ENCODE data around the gene ARPC1A.
"Not testable (repeated sequence)": the region's sequence is repeated elsewhere in the genome, so short reads cannot be mapped to it uniquely, and the experiment has no call there.

Gene ARPC1A

DNA sequence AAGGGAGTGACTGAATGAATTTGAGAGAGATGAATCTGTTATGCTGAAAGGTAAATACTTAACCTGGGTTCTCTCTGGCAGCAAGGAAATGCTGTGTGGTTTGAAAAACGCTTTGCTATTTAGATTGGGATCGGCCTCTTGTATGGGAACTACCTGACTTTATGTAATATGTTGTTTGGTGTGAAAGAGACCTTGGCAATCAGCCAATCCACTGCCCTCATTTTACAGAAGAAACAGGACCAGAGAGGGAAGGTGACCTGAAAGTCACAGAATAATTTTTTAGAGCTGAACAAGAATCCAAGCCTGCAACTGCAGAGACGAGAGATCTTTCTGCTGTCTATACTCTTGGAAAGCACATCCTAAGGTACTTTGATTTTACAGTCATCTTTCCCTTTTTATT is 84.1 kb downstream of the ARPC1A start:
- Histone ChIP-seq H3K4me2 (ENCODE audit: insufficient read depth, low read length, poor library complexity, severe bottlenecking) (peak overlapping the region; percentile 66), H2BK120ac (ENCODE audit: low read depth, low read length) (no peak overlapping the region), H2AK5ac (ENCODE audit: low read depth, low read length) (no peak overlapping the region), H4K91ac (ENCODE audit: low read depth, low read length, poor library complexity) (no peak overlapping the region), H3K23ac (ENCODE audit: low read depth, low read length, poor library complexity) (no peak overlapping the region), H4K8ac (ENCODE audit: low read depth, low read length) (no peak overlapping the region), H2BK15ac (ENCODE audit: low read length) (no peak overlapping the region), H3K27me3 (ENCODE audit: control insufficient read depth in 3 of 3, insufficient read depth in 3 of 3, low read depth in 1 of 3, low read length in 3 of 3) (no peaks in the 10 kb centered on the region), H2BK12ac (ENCODE audit: low read length) (no peak overlapping the region), H3K4ac (ENCODE audit: low read length) (no peak overlapping the region), H3K9me3 (replicated peaks in 1 of 2; ENCODE audit: control insufficient read depth in 2 of 2, insufficient read depth in 1 of 2, low read depth in 1 of 2, low read length in 2 of 2) (no peaks in the 10 kb centered on the region), H3K36me3 (replicated peaks in 1 of 2; ENCODE audit: control insufficient read depth in 2 of 2, insufficient read depth in 2 of 2, low read length in 2 of 2) (peaks cover 20 to 57% of the 10 kb centered on the region in 2 donors), H3K79me1 (ENCODE audit: low read depth, low read length) (peaks cover 17% of the 10 kb centered on the region), H3K18ac (ENCODE audit: low read length) (no peak overlapping the region), H3K4me1 (ENCODE audit: control insufficient read depth in 2 of 2, insufficient read depth in 1 of 2, low read depth in 1 of 2, low read length in 2 of 2) (peaks cover 2 to 18% of the 10 kb centered on the region in 2 donors), H3K27ac (replicated peaks; ENCODE audit: low read length) (no peak overlapping the region), H3K9ac (ENCODE audit: low read depth, low read length, poor library complexity) (no peak overlapping the region), H2AFZ (ENCODE audit: low read length) (no peak overlapping the region), H3K14ac (ENCODE audit: low read length) (no peak overlapping the region), H3K4me3 (ENCODE audit: low read length in 2 of 2) (peak overlapping the region in 1 of 2 donors; percentile 95), H2BK5ac (ENCODE audit: low read length) (no peak overlapping the region)
- no peak for DNase-seq (ENCODE audit: low spot score)
- no CpG with 5 or more reads among the region's 3 CpGs for WGBS, 2 donors (ENCODE audit: extremely low coverage in 2 of 2, insufficient read length in 2 of 2, insufficient replicate concordance in 1 of 2)

DNA sequence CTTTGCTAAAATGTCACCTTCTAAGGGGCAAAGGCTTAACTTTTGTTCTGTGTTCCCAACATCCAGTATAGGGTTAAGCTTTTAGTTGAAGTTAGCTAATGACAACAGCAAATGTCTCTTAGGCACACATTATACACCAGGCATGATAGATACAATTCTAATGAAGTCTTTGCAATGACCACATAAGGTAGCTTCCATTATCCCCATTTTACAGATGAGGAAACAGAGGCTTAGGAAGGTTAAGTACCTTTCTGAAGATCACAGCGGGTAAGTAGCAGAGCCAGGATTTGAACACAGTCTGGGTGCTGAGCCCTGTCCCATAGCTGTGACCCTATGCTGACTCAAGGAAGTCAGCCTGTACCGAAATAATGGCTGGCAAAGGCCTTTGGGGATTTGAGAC is 84.9 kb downstream of the ARPC1A start:
- Histone ChIP-seq H3K23ac (ENCODE audit: low read depth, low read length, poor library complexity) (no peak overlapping the region), H4K8ac (ENCODE audit: low read depth, low read length) (no peak overlapping the region), H3K14ac (ENCODE audit: low read length) (no peak overlapping the region), H3K4ac (ENCODE audit: low read length) (no peak overlapping the region), H2AFZ (ENCODE audit: low read length) (no peak overlapping the region), H3K9ac (ENCODE audit: low read depth, low read length, poor library complexity) (no peak overlapping the region), H3K9me3 (replicated peaks in 1 of 2; ENCODE audit: control insufficient read depth in 2 of 2, insufficient read depth in 1 of 2, low read depth in 1 of 2, low read length in 2 of 2) (no peaks in the 10 kb centered on the region), H4K91ac (ENCODE audit: low read depth, low read length, poor library complexity) (no peak overlapping the region), H3K36me3 (replicated peaks in 1 of 2; ENCODE audit: control insufficient read depth in 2 of 2, insufficient read depth in 2 of 2, low read length in 2 of 2) (peaks cover 20 to 58% of the 10 kb centered on the region in 2 donors), H2BK120ac (ENCODE audit: low read depth, low read length) (no peak overlapping the region), H3K4me3 (ENCODE audit: low read length in 2 of 2) (no peak overlapping the region), H3K27me3 (ENCODE audit: control insufficient read depth in 3 of 3, insufficient read depth in 3 of 3, low read depth in 1 of 3, low read length in 3 of 3) (no peaks in the 10 kb centered on the region), H2BK5ac (ENCODE audit: low read length) (no peak overlapping the region), H3K4me2 (ENCODE audit: insufficient read depth, low read length, poor library complexity, severe bottlenecking) (no peak overlapping the region), H2BK12ac (ENCODE audit: low read length) (no peak overlapping the region), H3K79me1 (ENCODE audit: low read depth, low read length) (peaks cover 14% of the 10 kb centered on the region), H2AK5ac (ENCODE audit: low read depth, low read length) (no peak overlapping the region), H3K18ac (ENCODE audit: low read length) (no peak overlapping the region), H3K27ac (replicated peaks; ENCODE audit: low read length) (no peak overlapping the region), H3K4me1 (ENCODE audit: control insufficient read depth in 2 of 2, insufficient read depth in 1 of 2, low read depth in 1 of 2, low read length in 2 of 2) (peaks cover 2 to 18% of the 10 kb centered on the region in 2 donors), H2BK15ac (ENCODE audit: low read length) (no peak overlapping the region)
- no peak for DNase-seq (ENCODE audit: low spot score)
- no CpG with 5 or more reads among the region's 2 CpGs for WGBS, 2 donors (ENCODE audit: extremely low coverage in 2 of 2, insufficient read length in 2 of 2, insufficient replicate concordance in 1 of 2)

DNA sequence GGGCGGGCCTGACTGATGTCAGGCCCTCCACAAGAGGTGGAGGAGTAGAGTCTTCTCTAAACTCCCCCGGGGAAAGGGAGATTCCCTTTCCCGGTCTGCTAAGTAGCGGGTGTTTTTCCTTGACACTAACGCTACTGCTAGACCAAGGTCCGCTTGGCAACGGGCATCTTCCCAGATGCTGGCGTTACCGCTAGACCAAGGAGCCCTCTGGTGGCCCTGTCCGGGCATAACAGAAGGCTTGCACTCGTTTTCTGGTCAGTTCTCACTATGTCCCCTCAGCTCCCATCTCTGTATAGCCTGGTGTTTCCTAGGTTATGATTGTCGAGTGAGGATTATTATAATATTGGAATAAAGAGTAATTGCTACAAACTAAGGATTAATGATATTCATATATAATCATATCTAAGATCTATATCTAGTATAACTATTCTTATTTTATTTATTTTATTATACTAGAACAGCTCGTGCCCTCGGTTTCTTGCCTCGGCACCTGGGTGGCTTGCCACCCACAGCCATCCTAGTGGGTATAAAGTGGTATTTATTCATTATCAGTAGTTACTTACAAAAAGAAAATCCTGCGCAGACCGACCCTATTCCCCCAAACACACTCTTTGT is 89.9 kb downstream of the ARPC1A start:
- H3K27me3 ChIP-seq (ENCODE audit: control insufficient read depth in 3 of 3, insufficient read depth in 3 of 3, low read depth in 1 of 3, low read length in 3 of 3); H3K18ac ChIP-seq (ENCODE audit: low read length); H3K27ac ChIP-seq (replicated peaks; ENCODE audit: low read length); H2BK120ac ChIP-seq (ENCODE audit: low read depth, low read length); H4K8ac ChIP-seq (ENCODE audit: low read depth, low read length); H3K4me2 ChIP-seq (ENCODE audit: insufficient read depth, low read length, poor library complexity, severe bottlenecking); H3K23ac ChIP-seq (ENCODE audit: low read depth, low read length, poor library complexity); H3K4me3 ChIP-seq (ENCODE audit: low read length in 2 of 2); H3K14ac ChIP-seq (ENCODE audit: low read length); H3K4ac ChIP-seq (ENCODE audit: low read length); H2AFZ ChIP-seq (ENCODE audit: low read length); H2AK5ac ChIP-seq (ENCODE audit: low read depth, low read length); H3K9me3 ChIP-seq (replicated peaks in 1 of 2; ENCODE audit: control insufficient read depth in 2 of 2, insufficient read depth in 1 of 2, low read depth in 1 of 2, low read length in 2 of 2); H3K4me1 ChIP-seq (ENCODE audit: control insufficient read depth in 2 of 2, insufficient read depth in 1 of 2, low read depth in 1 of 2, low read length in 2 of 2); H2BK12ac ChIP-seq (ENCODE audit: low read length); H3K79me1 ChIP-seq (ENCODE audit: low read depth, low read length); DNase-seq (ENCODE audit: low spot score); H2BK5ac ChIP-seq (ENCODE audit: low read length); H2BK15ac ChIP-seq (ENCODE audit: low read length); H3K9ac ChIP-seq (ENCODE audit: low read depth, low read length, poor library complexity); H4K91ac ChIP-seq (ENCODE audit: low read depth, low read length, poor library complexity): not testable (repeated sequence)
- peaks cover 51 to 97% of the 10 kb centered on the region in 2 donors for H3K36me3 ChIP-seq (replicated peaks in 1 of 2; ENCODE audit: control insufficient read depth in 2 of 2, insufficient read depth in 2 of 2, low read length in 2 of 2)
- no CpG with 5 or more reads among the region's 17 CpGs for WGBS, 2 donors (ENCODE audit: extremely low coverage in 2 of 2, insufficient read length in 2 of 2, insufficient replicate concordance in 1 of 2)
